NCI-H82 treated with DMSO at 0.1 percent for 48 hours (cell line): ENCODE results near the gene PPP1R1B.

Experiments
- DNase-seq: peaks from one replicate; lab custom pipeline; 2025; ENCODE audit not compliant: unreplicated experiment; lab: John Stamatoyannopoulos, UW

PPP1R1B gene

DNA sequence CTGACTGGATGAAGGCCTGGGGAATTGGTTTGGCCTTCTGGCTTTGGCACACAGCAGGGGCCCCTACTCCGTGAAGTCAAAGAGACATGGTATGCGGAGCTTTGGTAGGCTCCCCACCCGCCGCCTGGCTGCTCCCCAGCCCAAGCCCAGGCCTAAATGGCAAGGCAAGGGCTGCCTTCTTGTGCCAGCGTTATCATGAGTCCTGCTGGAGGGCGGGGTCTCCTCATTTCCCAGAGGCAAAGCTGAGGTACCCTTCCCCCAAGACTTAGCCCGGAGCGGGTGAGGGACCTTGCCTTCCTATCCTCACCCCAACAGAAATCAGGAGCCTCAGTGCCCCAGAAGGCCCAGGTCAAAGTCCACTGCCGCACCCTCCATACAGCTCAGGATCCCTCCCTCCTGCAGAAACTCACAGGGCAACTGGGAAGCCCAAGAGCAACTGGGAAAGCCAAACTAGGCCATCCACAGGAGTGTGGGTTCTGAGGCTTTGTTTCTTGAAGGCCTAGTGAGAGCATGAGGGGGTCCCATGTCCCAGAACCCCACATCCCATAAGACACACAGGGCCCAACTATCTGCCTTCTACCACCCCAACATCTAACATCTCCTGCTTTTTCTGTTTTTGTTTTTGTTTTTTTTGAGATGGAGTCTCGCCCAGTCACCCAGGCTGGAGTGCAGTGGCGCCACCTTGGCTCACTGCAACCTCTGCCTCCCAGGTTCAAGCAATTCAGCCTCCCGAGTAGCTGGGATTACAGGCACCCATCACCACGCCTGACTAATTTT lies 51.8 kb downstream of the PPP1R1B start:
- no peak for DNase-seq

DNA sequence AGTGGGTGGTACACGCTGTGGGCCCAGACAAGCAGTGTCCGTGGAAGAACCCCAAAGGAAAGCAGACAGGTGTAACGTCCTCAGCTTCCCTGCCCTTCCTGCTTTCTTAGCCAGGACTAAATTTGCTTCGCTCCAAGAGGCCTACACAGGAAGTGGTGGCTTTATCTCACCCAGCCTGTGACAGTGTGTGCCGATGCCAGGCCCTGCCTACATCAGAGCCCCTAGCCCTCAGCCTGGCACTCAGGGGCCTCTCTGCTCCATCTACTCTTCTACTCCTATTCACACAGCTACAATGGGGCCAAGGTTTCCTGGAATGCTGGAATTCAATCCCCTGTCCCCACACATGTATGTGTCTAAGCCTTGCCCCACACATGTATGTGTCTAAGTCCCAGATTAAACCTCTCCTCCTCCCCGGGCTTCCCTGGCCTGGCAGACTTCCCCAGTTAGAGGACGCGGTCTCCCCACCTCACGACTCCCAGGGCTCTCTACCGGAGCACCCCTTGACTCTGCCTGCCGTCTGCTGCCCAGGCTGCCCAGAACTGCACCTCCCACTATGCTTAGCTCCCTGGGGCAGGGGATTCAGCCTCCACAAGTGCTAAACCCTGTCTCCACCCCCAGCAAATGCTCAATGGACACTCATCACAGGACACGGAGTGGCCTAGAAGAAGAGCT lies 52.9 kb downstream of the PPP1R1B start:
- DNase-seq, result no peak

DNA sequence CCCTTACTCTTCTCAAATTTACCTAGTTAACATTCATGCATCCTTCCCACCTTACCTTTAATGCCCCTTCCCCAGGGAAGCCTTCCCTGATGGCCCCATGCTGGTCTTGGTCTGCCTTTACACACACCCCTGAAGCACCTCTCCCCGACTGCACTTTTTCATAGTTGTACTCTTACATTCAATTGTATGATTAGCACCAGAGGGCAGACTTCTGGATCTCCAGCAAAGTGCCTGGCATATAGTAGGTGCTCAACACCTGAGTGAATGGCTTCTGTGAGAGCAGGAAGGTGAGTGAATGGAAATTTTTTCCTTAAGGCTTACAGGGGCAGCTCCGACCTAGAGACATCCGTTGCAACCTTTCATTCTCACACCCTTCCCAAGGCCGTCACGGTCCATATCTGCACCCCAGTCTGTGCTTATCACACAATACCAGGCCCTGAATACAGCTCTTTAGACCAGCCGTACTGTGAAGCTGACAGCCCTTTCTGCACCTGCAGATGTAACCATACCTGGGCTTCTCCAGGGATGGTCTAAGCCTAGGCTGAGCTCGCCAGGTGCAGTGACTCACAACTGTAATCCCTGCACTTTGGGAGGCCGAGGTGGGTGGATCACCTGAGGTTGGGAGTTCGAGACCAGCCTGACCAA lies 56.7 kb downstream of the PPP1R1B start:
- no peak for DNase-seq

DNA sequence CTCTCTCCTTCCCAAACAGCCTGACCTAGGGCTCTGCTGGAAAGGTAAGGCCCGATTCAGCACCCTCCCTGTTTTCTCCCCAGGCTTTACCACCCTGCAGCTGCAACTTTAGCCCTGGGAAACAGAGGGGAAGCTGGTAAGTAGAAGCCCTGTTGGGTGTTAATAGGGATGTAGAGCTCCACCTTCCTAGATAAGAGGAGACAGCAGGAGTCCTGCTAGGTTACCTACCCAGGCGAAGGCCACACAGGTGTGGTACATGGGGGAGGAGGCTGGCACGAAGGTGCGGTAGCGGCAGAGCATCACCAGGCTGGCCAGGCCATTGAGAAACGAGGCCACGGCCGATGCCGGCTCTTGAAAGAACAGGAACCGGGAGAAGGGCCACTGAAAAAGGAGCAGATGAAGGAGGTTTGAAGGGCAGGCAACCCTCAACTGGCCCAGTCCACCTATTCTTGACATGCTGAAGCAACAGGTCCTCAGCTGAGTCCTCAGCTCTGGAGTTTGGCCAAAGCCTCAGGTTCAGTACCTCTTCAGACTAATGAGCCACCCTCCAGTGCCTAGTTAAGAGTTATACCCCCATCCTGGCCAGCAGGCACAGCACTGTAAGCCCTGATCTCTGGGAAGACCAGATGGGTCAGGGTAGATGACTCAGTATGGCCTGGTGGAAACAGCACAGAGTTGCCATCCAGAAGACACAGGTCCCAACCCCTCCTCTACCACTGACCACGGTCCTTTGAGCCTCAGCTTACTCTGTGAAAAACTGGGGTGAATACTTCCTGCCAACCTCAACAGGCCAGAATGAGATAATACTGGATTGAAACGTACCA lies 57.8 kb downstream of the PPP1R1B start:
- DNase-seq, result no peak
